ENCODE results near the gene RTL10.

The RTL10 gene

DNA sequence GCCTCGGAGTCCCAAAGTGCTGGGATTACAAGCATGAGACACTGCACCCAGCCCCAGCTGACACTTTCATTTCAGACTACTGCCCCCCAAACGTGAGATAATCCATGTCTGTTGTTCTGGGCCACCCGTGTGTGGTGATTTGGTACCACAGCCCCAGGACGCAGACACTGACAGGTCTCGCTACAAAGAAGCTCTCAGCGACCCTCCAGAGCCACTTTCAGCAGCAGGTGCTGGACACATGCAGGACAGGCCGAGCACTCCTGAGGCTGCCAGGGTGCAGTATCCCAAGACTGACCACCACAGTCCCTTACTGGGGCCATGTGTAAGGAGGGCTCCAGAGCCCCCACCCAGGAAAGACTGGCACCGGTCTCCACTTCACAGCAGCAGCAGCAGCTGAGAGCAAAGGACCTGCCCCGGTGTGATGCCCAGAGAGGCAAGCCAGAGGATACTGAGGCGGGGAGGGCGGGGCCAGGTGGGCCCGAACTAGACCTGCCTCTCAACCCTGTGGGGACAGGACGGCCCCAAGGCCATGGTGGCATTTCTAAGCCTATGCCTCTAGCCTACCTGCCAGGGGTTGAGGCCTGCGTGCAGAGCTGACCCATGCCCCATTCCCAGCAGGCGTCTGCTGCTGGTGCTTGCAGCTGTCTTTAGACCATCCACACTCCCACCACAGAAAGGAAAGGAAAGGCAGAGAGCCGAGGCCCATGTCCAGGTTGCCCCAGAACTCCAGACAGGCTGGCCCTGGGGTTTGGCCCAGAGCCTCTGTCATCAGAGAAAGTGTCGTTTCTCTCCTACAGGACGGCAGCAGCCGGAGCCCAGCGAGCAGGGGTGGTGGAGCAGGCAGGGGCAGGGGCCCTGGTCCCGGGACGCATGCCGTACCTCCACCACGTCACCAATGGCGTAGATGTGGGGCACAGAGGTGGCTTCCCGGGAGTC is 28.0 kb upstream of the RTL10 start:
- no peak overlapping the region for H3K4me3 ChIP-seq (ENCODE audit: low read depth, low read length)
- TF ChIP-seq MYC (IDR thresholded peaks at IDR 0.05; ENCODE audit: low read depth, low read length) = no peak
- TF ChIP-seq, protein P1, sequence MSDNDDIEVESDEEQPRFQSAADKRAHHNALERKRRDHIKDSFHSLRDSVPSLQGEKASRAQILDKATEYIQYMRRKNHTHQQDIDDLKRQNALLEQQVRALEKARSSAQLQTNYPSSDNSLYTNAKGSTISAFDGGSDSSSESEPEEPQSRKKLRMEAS (IDR thresholded peaks at IDR 0.05; ENCODE audit: low read depth, low read length) = no peak
- TF ChIP-seq POLR2A (IDR thresholded peaks at IDR 0.05; ENCODE audit: extremely low read depth, insufficient read length) = no peak
- TF ChIP-seq, protein P2, sequence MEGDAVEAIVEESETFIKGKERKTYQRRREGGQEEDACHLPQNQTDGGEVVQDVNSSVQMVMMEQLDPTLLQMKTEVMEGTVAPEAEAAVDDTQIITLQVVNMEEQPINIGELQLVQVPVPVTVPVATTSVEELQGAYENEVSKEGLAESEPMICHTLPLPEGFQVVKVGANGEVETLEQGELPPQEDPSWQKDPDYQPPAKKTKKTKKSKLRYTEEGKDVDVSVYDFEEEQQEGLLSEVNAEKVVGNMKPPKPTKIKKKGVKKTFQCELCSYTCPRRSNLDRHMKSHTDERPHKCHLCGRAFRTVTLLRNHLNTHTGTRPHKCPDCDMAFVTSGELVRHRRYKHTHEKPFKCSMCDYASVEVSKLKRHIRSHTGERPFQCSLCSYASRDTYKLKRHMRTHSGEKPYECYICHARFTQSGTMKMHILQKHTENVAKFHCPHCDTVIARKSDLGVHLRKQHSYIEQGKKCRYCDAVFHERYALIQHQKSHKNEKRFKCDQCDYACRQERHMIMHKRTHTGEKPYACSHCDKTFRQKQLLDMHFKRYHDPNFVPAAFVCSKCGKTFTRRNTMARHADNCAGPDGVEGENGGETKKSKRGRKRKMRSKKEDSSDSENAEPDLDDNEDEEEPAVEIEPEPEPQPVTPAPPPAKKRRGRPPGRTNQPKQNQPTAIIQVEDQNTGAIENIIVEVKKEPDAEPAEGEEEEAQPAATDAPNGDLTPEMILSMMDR (IDR thresholded peaks at IDR 0.05; ENCODE audit: low read depth, low read length) = no peak
- DNase-seq (ENCODE audit: low read depth) = no peak

DNA sequence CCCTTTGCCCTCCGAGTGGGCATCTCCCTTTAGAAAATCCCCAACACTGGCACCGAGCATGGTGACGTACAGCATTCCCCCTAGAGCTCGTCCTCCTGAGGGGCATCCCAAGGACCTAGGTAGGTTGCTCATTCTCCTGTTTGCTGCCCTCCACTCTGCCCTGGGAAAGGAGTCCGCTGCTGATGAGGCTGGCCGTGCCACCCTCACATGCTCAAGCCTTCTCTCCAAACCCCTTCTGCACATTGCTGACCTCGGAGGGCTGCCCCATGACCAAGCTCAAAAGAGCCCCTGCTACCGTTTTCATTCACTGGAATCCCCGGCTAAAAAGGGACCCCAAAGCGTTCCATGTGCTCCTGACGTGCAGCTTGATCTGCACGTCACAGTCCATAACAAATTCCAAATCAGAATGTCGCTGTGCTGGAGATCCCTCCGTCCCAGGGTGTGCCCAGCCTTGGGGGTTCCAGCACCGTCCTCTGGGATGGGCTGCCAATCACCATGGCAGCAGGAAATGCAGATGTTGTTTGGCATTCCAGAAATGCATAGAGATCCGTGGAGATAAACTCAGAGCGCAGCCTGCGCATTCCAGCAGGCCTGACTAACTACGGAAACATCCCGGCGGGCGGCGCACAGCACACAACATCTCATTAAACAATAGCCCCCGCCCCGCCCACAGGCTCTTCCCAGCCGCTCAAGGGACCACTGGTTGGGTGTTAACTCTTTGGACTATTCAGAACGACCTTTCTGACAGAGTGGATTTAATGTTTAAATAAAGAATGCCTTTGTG is 26.3 kb upstream of the RTL10 start:
- H3K4me3 ChIP-seq (ENCODE audit: low read depth, low read length) = no peak overlapping the region
- DNase-seq (ENCODE audit: low read depth) = no peak

DNA sequence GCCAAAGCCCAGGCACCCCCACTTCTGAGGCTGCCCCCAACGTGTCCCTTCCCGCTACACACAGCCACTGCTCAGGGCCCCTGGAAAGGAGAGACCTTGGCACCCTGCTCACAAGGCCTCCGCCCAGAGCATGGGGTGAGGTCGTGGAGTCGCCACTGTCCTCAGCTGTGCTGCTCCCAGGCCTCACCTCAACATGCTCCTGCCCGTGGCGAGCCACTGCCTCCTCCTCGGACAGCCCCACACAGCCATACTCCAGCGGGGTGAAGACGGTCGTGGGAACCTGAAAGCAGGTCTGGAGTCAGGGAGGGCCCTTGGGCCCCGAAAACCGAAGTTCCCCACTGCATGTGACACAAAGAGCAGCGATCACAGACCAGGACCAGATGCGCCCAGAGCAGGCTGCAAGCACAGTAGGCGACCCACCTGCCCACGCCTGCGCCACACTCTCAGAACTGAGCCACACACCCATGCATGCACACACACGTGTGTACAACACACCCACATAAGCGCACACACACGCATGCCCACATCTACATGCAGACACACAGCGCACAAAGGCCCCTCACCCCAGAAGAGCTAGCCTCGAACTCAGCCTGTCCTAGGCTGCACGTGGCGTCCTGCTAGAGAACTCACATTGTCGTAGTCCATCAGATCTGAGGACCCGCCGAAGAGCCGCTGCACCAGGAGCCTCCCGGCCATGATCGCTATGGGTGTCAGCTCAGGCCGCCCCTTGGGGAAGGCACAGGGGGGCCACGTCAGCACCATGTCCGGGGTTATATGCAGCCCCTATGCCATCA is 25.5 kb upstream of the RTL10 start:
- no peak for DNase-seq (ENCODE audit: low read depth)
- TF ChIP-seq MYC (IDR thresholded peaks at IDR 0.05; ENCODE audit: low read depth, low read length) = no peak
- no peak for TF ChIP-seq POLR2A (IDR thresholded peaks at IDR 0.05; ENCODE audit: extremely low read depth, insufficient read length)
- TF ChIP-seq, protein P1 (IDR thresholded peaks at IDR 0.05; ENCODE audit: low read depth, low read length) = no peak
- TF ChIP-seq, protein P2 (IDR thresholded peaks at IDR 0.05; ENCODE audit: low read depth, low read length) = no peak
- no peak overlapping the region for H3K4me3 ChIP-seq (ENCODE audit: low read depth, low read length)

More for the DNA sequence above, 26.3 kb upstream of the RTL10 start:
- TF ChIP-seq, protein P2 (IDR thresholded peaks at IDR 0.05; ENCODE audit: low read depth, low read length) = no peak
- TF ChIP-seq MYC (IDR thresholded peaks at IDR 0.05; ENCODE audit: low read depth, low read length) = no peak
- TF ChIP-seq, protein P1 (IDR thresholded peaks at IDR 0.05; ENCODE audit: low read depth, low read length) = no peak
- TF ChIP-seq POLR2A (IDR thresholded peaks at IDR 0.05; ENCODE audit: extremely low read depth, insufficient read length) = no peak

DNA sequence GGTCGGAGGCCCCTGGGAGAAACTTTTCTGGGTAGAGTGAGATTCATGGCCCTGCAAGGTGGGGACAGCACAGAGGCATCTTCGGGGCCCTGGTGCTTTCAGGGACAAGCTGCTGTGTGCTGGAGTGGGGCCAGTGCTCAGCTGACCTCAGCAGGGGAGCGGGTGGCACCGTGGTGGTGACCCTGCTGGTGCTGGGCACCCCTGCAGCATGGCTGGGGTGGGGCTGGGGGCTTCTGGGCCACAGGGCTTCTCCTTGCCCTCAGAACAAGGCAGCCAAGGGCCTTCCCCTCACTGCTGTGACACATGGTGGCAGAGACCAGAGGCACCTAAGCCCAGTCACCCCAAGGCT is 24.9 kb upstream of the RTL10 start:
- H3K4me3 ChIP-seq (ENCODE audit: low read depth, low read length) = no peak overlapping the region
- no peak for DNase-seq (ENCODE audit: low read depth)
- TF ChIP-seq POLR2A (IDR thresholded peaks at IDR 0.05; ENCODE audit: extremely low read depth, insufficient read length) (no peak), MYC (IDR thresholded peaks at IDR 0.05; ENCODE audit: low read depth, low read length) (no peak)
- TF ChIP-seq, protein P1 (IDR thresholded peaks at IDR 0.05; ENCODE audit: low read depth, low read length) = no peak
- TF ChIP-seq, protein P2 (IDR thresholded peaks at IDR 0.05; ENCODE audit: low read depth, low read length) = no peak

DNA sequence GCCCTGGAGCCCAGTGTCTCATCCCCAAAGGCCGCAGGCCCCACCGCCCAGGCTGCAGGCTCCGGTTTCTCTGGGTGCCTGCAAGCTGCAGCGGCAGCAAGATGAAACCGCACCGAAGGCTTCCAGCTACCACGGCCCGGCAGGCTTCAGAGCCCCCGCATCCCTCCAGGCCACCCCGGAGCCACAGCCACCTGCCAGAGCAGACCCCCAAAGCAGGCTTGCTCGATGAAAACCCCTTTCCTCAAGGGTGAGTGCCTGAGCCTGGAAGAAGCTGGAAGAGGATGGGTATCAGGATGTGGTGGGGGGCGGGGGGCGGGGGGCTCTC is 24.5 kb upstream of the RTL10 start:
- TF ChIP-seq, protein P2 (IDR thresholded peaks at IDR 0.05; ENCODE audit: low read depth, low read length) = no peak
- TF ChIP-seq, protein P1 (IDR thresholded peaks at IDR 0.05; ENCODE audit: low read depth, low read length) = no peak
- no peak for TF ChIP-seq POLR2A (IDR thresholded peaks at IDR 0.05; ENCODE audit: extremely low read depth, insufficient read length)
- TF ChIP-seq MYC (IDR thresholded peaks at IDR 0.05; ENCODE audit: low read depth, low read length) = no peak
- no peak for DNase-seq (ENCODE audit: low read depth)
- H3K4me3 ChIP-seq (ENCODE audit: low read depth, low read length) = no peak overlapping the region

All from NB4 (cell line).